GM21737 (cell line): ENCODE measurements around the gene ATP2A3.

Source experiments
- ATAC-seq: cut with Tn5 transposase; IDR thresholded peaks from one replicate; pipeline ENCODE4 v1.9.1; 2021; ENCODE audit warnings: mild to moderate bottlenecking, moderate library complexity; ENCODE audit not compliant: unreplicated experiment

ATP2A3 gene

DNA sequence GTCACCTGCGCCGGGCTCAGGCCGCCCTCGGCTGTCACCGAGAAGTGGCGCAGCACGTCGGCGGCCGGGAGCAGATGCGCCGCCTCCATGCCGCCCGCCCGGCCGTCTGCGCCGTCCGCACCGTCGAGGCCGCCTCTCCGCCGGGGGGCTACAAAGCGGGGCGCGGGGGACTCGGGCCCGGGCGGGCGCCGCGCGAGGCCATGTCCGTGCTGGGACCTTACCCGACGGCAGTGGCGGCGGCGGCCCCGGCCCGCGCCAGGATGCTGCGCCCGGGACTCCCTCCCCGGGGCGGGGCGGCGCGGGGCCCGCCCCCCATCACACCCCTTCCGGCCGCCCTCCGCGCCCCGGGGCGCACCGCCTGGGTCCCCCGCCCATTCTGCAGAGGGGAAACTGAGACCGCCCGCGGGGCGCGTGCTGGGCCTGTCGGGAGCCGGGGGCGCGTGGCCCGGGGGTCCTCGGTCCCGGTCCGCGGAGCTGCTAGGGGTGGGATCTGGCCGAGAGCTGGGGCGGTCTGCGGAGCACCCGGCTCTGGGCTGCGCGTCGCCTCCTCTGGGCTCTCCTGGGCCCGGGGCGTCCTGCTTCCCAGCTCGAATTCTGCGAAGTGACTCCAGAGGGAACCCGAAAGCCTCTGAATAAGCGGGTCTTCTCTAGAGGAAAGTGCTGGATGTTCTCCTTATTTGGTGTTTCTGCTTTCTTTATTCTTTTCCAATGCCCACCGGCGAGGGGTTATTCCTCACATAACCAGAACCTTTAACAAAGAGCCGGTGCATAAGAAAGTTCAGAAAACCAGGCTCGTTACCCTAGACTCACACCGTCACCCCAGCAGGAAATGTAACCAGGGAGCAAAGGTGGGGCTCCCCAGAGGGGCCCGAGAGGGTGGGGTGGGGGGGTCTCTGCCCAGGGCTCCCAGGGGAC is at the start of gene ATP2A3:
Gene ATP2A3 (minus strand): TSS at position 235 of the 915 bp plus-strand sequence. CDS start 146 bp downstream, at position 89.
- ATAC-seq: peak; percentile 51

DNA sequence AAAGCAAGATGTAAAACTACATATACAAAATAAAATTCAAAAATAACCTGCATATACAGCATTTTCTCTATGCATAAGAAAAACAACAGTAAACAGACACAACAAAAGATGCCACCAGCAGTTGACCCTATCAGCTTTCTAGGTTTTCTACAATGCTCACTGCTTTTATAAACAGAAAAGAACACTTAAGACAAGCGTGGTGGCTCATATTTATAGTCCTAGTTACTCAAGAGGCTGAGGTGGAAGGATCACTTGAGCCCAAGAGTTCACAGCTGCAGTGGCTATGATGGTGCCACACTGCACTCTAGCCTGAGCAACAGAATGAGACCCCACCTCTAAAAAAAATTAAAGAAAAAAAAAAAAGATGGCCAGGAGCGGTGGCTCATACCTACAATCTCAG is 46.5 kb upstream of the ATP2A3 start:
- ATAC-seq: no peak

DNA sequence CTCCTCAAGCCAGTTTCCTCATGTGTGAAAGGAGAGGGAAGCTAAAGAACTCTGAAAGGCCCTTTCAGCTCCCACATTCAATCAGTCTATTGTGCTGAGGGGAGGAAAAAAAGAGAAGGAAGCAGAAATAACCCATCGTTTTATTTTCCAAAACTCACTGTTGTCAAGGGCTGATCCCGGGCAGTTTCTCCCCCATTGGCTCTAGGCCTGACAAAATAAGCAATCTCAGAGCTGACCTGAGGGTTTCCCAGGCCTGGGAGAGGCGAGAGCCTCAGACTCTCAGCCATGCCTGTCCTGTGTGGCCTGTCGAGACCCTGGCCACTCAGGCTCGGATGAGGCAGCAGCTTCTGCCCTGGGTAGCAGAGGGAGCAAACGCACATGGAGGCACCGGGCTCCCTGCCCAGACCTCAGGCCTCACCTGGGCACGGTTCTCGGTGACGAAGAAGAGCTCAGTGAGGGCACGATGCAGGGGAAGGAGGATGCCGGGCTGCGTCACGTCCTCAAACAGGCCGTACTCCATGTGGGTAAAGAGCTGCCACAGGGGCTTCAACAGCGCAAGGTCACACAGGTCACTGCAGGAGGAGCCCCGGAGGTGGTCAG is 45.0 kb upstream of the ATP2A3 start:
- no peak for ATAC-seq

DNA sequence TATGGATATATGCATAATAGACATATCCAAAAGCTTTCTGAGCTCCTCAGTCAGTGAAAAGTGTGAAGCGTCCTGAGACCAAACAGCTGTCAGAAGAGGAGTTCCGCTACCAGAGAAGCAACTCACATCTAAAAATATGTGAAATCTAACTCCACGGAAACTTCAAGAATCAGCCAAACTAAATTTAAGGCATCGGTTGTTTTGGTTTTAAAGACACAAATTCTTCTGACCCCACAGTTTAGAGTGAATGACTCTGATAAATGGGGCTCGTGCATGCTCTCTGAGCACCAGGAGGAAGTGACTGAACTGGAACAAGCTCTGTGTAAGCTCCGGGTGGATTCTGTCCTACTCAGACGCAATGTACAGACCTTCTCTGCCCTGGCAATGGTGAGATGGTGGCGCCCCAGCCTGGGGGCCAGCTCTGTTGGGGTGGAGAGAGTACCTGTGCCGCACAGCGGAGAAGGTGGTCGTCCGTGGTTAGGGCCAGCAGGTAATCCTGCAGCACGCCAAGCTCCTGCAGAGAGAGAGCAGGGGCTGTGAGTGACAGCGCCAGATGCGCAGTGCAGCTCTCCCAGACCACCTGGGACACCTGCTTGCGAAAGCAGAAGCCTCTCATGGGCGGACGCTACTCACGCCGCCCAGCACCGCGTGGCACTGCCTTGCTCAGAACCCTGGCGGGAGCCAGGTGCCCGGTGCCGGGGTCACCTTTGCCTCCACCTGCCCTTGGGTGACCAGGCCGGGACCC is 44.4 kb upstream of the ATP2A3 start:
- no peak for ATAC-seq

DNA sequence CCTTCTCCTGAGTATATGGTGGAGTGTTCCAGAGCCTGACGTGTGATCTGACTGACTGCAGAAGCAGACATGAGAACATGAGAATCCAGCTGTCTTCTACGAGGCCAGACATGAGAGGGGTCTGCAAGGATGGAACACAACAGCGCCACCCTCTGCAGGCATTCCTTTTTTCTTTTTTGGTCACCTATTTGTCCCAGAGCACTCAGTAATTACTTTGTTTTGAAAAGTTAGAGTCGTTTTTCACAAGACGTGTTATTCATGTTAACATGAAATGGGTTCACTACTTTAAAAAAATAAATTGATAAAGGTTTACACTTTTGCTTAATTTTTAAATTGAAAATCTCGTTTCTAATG is 43.8 kb upstream of the ATP2A3 start:
- ATAC-seq: no peak

DNA sequence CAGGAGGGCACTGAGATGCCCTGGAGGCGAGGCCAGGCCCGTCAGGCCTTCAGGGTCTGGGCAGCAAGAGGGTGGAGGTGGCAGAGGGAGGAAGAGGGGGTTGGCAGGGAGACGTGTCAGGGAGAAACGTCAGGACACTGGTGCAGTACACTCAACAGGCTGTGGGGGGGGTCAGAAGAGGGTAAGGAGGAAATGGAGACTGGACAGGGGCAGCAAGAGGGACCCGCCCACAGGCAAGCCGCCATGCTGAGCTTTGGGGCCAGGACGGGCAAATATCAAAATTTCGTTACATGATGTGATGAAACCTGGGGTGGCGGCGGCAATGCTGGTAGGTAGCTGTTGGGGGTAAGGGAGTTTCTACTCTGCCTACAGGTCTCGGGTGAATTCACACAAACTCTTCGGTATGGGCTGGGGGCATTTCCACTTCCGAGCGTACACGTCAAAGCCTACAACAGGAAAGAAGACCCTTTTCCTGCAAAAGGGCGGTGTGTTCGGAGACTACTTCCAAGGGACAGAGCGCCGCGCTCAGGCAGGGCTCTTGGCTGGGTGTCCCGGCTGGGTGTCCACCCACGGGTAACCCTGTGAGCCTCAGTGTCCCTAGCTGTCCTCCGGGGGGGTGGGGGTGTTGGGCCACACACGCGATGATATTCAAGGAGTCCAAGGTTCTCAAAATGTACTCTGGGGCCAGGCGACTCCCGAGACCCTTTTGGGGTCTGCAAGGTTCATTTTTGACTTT is 43.3 kb upstream of the ATP2A3 start:
- ATAC-seq: no peak

DNA sequence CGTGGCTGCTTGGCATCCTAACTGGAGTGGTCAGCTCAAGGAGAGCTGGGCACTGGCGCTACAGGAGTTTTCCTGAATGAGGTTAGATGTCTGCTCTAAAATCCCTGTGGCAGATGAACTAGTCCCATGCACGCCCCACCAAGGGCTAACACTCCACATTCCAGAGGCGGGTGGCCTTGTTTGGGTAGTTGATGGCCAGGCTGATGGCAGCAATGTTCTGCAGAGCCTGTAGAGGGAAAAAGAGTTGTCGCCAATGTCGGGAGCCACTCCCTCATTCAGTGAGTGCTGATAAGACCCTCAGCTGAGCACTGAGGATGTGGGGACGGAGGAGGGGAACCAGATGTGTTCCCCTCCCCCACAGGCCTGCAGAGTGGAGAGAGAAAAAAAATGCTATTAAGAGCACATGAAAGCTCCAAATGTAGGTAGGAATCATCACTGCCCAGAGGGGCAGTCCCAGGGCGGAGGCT is 42.5 kb upstream of the ATP2A3 start:
- ATAC-seq: no peak

DNA sequence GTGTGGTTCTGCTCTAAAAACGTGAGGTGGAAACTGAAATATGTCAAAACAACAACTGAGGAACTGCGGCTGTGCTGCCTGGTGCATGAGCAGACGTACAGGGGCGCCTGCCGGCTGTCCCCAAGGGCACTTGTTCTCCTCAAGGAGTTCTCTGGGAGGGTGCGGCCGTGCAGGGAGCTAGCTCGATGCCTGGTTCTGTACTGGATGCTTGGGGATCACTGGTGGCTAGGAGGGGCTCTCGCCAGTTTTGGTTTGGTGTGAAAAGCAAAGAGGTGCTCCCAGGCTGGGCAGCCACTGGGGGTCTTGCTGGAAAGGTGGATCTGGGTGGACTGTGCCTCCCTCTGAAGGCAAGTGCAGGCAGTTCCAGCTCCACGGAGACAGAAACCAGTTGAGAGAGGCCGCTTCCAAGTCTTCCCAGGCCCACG is 41.9 kb upstream of the ATP2A3 start:
- ATAC-seq: no peak

DNA sequence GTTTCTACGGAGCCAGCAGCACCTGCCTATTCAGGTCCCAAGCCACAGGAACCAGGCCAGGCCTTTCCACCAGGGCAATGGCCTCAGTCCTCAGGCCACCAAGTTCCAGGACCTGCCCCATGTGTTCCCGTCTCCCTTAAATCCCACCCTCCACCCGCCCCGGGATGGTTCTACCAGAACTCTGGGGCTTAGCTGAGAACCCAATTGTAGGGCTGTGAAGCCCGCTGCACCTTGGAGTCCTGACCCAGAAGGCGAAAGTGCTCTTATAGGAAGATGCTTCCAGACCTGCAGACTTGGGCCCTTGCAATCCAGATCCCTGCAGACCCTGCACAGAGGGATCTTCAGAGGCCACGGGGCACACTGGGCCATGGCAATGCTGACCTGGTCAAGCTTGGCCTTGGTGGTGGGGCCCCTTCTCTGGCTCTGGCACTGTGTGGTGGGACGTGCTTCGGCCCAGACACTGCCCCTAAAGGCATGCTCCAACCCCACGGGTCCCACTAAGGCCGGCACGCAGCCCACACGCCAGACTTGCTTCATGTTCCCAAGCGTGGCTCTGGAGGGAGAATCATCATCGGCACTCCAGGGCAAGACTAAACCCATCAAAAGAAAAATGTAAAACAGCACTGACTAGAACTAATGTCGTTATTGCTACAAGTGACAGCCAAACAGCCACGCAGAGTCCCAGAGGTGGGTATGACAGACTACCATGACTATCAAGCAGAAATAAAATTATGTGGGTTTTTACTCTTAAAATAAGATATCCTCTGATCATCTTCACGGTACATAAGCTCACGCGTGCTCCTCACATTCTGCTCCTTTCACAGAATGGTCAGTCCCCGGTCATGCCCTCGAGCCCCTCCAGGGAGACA is 41.3 kb upstream of the ATP2A3 start:
- no peak for ATAC-seq

DNA sequence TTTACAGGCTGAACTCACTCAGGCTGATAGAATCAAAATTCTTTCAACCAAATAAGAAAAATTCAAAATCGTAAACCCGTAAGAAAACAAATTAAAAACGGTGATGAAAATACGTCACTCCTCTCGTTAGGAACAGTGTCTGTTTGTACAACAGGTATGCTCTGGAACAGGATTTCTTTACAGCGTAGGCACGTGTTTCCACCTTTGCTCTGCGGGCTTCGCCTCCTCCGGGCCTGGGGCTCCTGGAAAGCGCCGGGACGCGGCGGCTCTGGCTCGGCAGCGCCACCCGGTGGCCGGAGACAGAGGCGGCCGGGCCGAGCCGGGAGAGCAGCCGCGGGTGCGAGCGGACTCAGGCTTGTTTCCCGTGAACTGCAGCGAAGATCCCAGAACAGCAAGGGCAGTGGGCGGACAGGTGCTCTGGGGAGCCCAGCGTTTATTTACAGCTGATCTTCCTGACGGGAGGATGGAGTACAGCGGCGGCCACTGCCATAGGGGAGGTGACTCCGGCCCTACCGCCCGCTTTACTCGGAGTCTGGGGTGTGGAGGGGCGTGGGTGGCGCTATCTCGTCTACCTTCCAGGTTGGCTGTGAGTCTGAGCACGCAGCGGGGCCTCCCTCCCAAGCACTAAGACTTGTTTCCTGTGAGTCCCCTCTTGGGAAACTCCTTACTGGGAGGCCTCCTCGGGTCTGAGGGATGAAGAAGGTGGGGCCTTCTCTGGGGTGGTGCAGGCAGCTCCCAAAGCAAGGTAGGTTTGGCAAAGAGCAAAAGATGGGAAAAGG is 40.5 kb upstream of the ATP2A3 start:
- ATAC-seq: no peak

DNA sequence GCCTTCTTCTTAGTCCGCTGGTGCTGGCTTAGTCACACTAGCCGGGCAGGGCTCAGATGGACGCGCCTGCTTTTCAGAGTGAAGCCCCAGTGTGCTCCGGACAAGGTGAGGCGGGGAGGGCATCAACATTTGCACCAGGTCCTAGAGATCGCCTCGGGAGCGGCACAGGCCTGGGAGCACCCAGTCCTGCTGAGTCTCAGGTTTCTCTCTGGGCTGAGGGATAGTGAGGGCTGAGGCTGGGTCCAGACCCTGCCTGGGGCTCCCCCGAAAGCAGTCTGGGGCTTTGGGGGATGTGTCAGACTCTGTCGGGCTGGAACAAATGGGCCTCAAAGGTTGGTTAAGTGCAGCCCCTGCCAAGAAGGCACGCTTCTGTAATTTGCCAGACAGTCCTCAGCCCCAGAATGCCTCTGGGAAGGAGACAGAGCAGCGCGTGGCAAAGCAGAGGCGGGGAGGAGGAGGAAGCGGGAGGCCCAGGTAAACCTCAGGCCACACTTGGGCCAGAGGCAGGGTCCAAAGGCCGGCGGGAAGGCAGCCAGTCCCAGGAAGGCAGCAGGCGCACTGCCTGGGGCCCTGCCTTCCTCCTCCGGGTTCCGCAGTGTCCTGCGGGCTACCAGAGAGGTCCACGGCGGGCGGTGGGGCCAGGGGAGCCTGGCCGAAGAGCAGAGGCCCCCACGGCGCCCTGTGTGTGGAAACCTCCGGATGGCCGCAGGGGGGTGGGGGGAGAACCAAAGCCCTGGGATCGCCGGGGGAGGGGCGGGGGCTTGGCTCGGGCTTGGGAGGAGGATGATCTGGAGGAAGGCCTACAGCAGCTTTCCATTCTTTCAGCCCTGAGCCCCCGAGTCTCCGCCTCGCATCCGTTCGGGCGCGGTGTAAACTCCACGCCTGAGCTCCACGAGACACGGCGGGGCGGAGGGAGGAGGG is 39.5 kb upstream of the ATP2A3 start:
- ATAC-seq: no peak

DNA sequence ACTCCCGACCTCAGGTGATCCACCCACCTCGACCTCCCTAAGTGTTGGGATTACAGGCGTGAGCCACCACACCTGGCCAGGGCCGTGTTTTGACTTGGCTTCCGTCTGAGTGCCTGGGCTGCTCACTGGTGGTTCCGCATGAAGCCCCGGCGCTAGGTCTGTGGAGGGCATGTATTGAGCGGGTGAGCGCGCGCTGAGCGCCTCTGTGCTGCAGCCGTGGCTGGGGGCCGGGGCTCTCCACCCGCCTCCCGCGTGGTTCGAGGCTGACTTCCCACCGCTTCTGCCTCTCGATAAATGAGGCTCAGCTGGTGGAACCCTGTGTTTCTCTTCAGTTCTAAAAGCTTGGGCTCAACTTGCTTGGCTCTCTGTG is 38.9 kb upstream of the ATP2A3 start:
- no peak for ATAC-seq

DNA sequence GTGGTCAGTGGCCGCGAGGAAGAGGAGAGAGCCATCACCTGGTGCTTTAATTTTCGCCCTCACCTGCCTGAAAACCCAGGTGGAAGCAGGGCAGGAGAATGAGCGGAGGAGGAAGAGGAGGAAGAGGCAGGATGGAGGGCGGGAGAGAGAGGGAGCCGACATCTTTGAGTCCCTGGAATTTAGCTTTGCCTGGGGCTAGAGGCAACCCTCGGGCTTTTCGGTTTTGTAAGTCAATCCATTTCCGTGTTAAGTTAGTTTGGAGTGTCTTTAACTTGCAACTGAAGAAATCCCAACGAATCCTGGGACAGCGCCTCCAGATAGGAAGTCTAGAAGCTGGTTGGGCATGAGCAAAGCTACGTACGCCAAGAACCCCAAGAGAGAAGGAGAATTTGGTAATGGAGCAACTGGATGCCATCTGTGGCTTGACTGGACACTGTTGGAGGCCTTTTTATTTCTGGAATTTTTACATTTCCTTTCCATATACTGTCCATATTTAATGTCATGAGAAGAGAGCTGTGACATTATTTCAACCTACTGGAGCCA is 36.9 kb upstream of the ATP2A3 start:
- ATAC-seq: no peak

DNA sequence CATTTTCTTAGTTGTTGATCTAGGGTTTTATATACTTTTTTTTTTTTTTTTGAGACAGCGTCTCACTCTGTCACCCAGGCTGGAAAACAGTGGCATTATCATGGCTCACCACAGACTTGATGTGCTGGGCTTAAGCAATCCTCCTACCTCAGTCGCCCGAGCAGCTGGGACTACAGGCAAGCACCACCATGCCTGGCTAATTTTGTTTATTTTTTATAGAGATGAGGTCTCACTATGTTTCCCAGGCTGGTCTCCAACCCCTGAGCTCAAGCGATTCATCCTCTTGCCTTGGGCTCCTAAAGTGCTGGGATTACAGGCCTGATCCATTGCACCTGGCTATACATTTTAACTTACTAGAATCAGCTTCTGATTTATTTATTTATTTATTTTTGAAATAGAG is 34.2 kb upstream of the ATP2A3 start:
- no peak for ATAC-seq

DNA sequence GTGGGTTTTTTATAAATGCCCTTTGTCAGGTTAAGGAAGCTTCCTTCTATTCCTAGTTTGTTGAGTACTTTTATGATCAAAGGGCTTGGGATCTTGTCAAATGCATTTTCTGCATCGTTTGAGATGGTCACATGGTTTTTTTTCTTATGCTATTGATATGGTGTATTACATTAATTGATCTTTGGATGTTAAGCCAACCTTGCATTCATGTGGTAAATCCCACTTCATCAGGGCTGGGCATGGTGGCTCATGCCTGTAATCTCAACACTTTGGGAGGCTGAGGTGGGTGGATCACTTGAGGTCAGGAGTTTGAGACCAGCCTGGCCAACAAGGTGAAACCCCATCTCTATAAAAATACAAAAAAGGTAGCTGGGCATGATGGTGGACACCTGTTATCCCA is 30.8 kb upstream of the ATP2A3 start:
- ATAC-seq: no peak

DNA sequence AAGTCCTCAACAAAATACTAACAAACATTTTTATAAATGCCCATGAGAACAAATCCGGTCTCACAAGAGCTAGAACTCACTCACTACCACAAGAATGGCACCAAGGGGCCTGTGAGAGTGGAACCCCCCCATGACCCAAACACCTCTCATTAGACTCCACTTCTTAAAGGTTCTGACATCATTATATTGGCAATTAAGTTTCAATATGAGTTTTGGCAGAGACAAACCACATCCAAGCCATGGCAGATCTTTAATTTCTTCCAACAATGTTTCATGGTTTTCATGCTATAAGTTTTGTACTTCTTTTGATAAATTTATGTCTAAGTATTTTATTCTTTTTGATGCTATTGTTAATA is 30.0 kb upstream of the ATP2A3 start:
- no peak for ATAC-seq

DNA sequence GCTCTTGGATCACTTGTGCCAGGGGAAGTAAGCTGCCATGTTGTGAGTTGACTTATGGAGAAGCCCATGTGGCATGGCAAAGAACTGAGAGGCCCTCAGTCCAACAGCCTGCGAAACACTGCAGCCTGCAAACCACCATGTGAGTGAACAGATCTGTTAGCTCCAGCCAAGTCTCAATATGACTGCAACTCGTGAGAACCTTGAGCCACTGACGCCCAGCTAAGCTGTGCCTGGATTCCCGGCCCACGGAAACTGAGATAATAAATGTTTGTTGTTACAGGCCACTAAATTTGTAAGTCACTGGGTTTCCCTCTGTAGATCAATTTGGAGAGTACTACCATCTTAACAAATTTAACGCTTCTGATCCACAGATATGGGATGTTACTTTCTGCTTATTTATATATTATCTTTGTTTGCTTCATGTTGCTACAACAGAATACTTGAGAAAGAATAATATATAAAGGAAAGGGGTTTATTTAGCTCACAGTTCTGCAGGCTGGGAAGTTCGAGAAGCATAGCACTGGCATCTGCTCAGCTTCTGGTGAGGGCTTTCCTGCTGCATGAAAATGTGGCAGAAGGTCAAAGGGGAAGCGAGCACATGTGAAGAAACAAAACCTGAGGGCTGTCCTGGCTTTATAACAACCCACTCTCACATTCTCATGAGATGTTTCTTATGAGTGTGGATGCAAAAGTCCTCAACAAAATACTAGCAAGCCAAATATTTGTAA is 29.4 kb upstream of the ATP2A3 start:
- ATAC-seq: no peak
